HG03565 (cell line): ENCODE results near the gene JUN.
"Not testable (repeated sequence)": the region's sequence is repeated elsewhere in the genome, so short reads cannot be mapped to it uniquely, and the experiment has no call there.

ENCODE experiments used
- ATAC-seq: cut with Tn5 transposase; IDR thresholded peaks from one replicate; pipeline ENCODE4 v1.9.1; 2021; ENCODE audit warnings: mild to moderate bottlenecking, moderate library complexity; ENCODE audit not compliant: unreplicated experiment

Gene JUN

DNA sequence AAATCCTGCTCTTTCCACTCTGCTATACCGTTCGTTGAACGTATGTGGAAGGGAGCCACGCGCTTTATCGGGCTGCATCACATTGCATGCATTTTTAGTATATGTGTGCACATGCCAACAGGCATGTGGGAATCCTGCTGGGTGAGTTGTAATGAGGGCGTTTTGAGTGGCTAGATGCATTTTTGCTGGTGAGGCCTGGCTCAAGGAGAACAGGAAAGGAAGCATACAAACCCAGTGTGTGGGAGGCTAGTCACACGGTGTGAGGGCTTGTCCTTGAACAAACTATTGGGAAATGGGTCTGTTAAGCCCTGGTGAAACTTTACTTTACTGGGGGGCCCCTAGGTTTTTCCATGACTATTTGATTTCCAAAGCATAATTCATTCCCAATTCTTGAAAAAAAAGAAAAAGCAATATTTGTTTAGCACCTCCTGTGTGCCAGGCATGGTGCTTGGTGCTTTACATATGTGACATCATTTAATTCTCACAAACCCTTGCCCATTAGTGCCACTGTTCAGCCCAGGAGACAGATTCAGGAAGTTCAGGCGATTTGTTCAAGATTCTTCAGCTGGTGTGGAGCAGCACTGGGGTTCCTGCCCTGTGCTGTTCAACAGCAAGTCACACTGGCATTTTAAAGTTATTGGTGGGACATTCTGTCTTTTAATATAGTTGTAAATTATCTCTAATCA lies 25.6 kb upstream of the JUN start:
- ATAC-seq, result no peak

- ATAC-seq, result no peak
These were observed 24.2 kb upstream of the JUN start for GRCh38 chr1:58808077-58808476.

DNA sequence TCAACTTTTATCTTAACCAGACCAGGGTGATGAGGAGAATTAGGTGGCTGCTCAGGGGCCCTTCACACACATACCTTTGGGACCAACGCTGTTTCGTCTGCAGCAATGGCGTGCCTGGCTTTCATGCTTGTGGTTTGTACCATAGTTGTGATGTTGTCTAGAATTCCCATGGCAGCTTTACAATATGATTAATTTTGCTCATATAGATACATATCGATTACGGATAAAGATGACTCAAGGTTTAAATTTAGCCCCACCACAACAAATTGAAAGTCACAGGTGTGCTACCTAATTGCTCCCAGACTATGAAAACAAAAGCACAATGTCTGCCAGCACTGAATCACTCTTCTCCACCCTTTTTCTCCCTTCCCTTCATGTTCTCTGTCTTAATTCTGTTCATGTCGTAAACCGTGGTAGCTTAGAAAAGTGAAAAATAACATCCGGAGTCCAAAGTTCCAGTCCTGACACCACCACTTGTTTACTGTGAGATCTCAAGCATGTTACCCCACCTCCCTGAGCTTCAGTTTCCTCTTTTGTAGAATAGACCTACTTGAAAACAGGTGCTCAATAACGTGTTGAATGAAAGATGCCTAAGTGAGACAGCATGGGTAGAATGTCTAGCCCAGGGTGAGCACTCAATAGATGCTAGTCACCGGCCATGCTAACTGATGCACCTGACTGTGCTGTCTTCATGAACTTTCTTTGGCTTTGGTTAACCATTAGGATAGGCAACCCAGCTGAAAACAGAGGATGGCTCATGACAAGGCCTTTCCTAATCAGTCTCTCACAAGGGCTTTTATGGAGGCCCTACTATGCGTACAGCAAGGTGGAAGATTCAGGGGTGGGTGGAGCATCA lies 22.1 kb upstream of the JUN start:
- peak; percentile 54 for ATAC-seq

GRCh38 chr1:58804853-58805565 lies 21.2 kb upstream of the JUN start:
- no peak for ATAC-seq

DNA sequence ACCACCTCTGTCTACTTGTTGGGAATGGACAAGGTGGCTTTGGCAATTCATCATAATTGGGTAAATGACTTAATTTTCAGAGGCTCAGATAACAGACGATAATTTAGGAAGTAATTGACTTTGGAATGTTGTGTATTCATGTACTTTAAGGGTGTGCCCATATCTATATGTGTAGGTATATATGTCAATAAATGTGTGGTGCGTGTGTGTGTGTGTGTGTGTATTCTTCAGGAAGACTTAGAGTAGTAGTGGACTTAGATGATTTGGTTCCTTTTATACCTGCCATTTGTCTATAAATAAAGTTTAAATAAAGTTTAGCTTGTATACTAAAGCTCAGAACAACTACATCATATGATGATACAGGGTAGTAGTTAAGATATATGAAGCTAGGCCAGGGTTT lies 20.0 kb upstream of the JUN start:
- no peak for ATAC-seq

DNA sequence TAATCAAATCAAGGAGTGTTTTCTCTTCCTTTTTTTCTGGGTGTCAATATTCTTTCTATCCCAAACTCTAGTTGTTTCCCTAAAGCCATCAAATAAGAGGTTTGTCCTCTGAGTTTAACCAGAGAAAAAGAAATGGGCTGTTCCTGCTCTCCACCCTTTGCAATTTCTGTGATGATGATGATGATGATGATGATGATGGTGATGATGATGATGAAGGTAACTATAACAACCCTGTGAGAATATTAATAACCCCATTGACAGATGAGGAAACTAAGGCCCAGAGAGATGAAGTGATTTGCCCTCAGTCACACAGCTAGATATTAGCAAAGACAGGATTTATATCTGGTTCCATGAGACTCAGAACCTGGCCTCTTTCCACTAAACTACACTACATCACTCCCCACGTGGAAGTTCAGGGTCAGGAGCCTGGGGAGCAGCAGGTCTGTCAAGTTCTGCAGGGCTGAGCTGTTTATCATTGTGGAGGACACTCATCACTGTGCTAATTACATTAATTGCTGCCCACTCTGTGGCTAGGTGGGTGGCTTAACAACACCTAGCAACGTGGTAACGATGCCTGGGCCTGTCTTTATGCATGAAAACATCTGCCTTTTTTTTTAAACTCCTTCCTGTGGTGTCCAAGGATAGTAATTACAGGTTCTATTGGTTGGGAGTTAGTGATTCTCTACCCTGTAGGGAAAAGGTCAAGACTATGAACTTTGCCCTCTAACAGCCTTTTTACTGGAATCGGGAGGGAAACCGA lies 19.0 kb upstream of the JUN start:
- ATAC-seq, result no peak

DNA sequence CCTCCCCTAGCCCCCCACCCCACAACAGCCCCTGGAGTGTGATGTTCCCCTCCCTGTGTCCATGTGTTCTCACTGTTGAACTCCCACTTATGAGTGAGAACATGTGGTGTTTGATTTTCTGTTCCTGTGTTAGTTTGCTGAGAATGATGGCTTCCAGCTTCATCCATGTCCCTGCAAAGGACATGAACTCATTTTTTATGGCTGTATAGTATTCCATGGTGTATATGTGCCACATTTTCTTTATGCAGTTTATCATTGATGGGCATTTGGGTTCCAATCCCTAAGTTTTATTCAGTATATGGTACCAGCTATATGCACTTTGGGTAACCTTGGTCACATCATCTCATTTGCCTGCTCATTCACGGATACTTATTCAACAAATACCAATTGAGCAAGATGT lies 17.4 kb upstream of the JUN start:
- ATAC-seq, result not testable (repeated sequence)

DNA sequence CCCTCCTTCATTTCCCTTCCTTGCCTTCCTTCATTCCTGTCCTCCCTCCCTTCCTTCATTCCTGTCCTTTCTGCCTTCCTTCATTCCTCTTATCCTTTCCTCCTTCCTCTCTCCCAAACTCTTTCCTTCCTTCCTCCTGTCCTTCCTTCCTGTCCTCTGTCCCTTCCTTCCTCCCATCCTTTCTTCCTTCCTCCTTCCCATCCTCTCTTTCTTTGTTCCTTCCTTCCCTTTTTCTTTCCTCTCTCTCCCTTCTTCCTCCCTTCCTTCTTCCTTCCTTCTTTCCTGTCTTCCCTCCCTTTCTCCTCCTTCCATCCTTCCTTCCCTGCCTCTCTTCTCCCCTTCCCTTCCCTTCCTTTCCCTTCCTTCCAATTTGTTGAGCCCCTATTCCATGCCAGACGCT lies 15.8 kb upstream of the JUN start:
- ATAC-seq, result no peak

GRCh38 chr1:58798910-58799442 lies 15.1 kb upstream of the JUN start:
- ATAC-seq, result no peak

DNA sequence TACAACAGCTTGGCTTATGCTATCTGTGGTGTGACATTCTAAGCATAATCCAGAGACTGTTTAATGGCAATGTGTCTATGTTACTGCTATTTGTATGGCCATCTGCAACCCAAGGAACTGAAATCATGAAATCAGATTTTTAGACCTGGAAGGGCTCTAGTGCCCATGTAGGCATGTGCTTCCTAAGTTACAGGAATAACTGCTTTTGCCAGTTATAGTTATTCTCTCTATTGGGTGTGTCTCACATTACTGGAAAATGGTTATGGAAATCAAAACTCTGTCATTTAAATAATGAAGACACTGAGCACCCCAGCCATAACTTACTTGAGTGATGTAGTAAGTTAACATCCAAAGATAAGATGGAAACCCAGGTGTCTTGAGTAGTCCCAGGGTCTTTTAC lies 12.6 kb upstream of the JUN start:
- ATAC-seq, result no peak

DNA sequence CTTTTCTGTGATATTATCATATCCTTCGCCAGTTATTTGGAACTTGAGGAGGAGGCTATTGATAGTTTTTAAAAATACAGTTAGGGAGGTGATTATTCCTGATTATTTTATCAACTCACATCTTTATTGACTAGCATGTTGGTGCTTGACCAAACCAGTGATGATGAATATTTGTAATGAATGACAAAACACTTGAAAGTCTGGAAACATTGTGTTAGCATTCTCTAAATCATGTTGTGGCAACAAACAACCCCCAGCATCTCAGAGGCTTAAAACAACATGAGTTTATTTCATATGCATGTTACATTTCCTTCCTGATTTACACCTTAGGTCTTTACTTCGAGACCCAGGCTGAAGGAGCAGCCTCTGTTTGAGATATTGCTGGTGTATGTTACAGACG lies 10.7 kb upstream of the JUN start:
- ATAC-seq, result no peak

- no peak for ATAC-seq
These were observed 9.0 kb upstream of the JUN start for GRCh38 chr1:58792846-58793245.

DNA sequence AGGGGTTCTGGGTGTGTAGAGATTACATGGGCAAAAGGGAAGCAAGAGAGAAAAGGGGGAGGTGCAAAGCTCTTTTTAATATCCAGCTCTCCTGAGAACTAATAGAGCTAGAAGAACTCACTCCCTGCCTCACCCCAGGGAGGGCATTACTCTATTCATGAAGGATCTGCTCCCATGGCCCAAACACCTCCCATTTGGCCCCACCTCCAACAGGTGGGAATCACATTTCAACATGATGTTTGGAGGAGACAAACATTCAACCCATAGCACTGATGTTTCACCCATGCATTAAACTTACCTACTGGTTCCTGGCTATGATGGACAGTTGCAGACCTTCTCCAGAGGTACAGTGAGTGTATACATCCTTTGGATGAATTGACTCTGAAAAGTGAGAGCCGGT lies 7.3 kb upstream of the JUN start:
- ATAC-seq, result no peak

DNA sequence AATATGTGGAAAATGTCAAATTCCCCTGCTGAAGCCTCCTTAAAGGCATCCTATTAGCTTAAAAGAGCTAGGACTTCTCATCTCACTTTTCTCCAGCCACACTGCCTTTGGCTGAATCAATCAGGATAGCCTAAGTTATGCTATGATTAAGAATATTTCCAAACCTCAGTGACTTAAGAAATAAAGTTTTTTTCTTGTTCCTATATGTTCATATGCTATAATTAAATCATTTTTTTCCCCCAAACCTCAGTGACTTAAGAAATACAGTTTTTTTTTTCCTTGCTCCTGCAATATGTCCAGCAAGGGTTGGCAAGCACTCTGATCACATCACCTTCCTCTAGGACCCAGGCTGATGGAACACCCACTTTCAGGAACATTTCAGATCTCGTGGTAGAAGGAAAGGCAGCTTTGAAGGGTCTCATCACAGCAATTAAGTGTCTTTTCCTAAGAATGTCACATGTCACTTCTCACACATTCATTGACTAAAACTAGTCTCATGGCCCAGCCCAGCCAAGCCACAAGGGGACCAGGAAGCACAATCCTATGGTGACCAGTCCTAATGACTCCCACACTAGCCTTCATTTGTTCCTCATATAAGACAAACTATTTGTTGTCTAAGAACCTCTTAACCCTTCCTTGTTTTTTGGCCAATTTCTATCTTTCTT lies 6.3 kb upstream of the JUN start:
- no peak for ATAC-seq

GRCh38 chr1:58789322-58789856 lies 5.5 kb upstream of the JUN start:
- no peak for ATAC-seq

DNA sequence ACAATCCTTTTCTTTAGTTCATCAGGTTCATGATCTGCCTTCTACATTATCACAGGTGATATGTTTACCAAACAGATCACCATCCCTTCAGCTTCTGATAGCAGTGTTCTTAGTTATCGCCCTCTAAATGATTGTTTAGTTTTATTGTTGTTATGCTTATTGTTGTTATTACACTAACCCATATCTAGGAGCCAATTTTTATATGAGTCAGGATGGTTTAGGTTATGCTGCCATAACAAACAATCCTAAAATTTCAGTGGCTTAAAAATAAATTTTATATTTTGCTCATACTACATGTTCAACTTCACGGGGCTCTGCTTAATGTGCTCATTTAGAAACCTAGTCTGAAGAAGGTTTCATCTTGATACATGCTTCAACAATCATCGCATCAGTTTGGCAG lies 4.4 kb upstream of the JUN start:
- ATAC-seq, result no peak

DNA sequence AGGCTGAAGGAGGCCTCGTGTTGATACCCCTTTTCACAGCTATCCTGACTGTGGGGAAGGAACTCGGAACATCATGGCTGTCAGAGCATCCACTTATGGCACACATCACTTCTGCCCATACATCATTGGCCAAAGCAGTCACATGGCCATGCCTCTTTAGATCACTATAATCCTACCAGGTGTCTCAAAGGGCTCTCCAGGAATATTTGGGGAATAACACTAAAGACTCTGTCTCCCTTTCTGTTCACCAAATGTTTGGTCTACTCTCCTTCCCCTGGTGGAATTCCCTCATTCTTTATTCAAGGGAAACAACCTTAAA lies 3.0 kb upstream of the JUN start:
- ATAC-seq, result no peak

GRCh38 chr1:58786184-58786926 lies 2.5 kb upstream of the JUN start:
- ATAC-seq, result no peak

- no peak for ATAC-seq
These were observed 1.7 kb upstream of the JUN start for GRCh38 chr1:58785442-58786058.
